Stimulated activated CD4-positive, alpha-beta T cell treated with anti-CD3 and anti-CD28 coated beads, TNF-alpha, amount 100 ng/mL, for 4 hours (primary cell): ENCODE measurements around the gene FBH1.
"Not testable (repeated sequence)": the region's sequence is repeated elsewhere in the genome, so short reads cannot be mapped to it uniquely, and the experiment has no call there.

Experiments used
- DNase-seq, 3 experiments: peaks; one replicate each; pipeline ENCODE4 v3.0.0-alpha.2; 2020; ENCODE audit warnings: low read depth in 3 of 3

FBH1 gene

GRCh38 chr10:5889624-5890451 lies at the start of gene FBH1, which contains the start of gene ANKRD16:
Gene FBH1, plus strand, starts transcription at chr10:5890243. Its CDS starts 103 bp downstream, at chr10:5890346.
Gene ANKRD16, minus strand, starts transcription at chr10:5889893. Its CDS starts 539 bp downstream, at chr10:5889354.
- peak; percentile 95 to 97 (median 97) for DNase-seq

GRCh38 chr10:5840314-5841307 lies 49.4 kb upstream of the FBH1 start:
- DNase-seq, result no peak

GRCh38 chr10:5841965-5842364 lies 48.1 kb upstream of the FBH1 start:
- no peak for DNase-seq

GRCh38 chr10:5843686-5844344 lies 46.2 kb upstream of the FBH1 start:
- no peak for DNase-seq

GRCh38 chr10:5844345-5845055 lies 45.5 kb upstream of the FBH1 start:
- DNase-seq, result no peak

- DNase-seq, result not testable (repeated sequence)
Measured at GRCh38 chr10:5846667-5847066, 43.4 kb upstream of the FBH1 start.

- no peak for DNase-seq
Measured at GRCh38 chr10:5854131-5854475, 35.9 kb upstream of the FBH1 start.

- no peak for DNase-seq
Measured at GRCh38 chr10:5855979-5856700, 33.9 kb upstream of the FBH1 start.

- DNase-seq, result no peak
Measured at GRCh38 chr10:5856701-5857004, 33.4 kb upstream of the FBH1 start.

GRCh38 chr10:5858811-5859210 lies 31.2 kb upstream of the FBH1 start:
- no peak for DNase-seq

- DNase-seq, result no peak
Measured at GRCh38 chr10:5860066-5860465, 30.0 kb upstream of the FBH1 start.

GRCh38 chr10:5862360-5862961 lies 27.6 kb upstream of the FBH1 start:
- no peak for DNase-seq

GRCh38 chr10:5862981-5863685 lies 26.9 kb upstream of the FBH1 start:
- not testable (repeated sequence) for DNase-seq

- DNase-seq, result not testable (repeated sequence)
Measured at GRCh38 chr10:5866451-5867081, 23.5 kb upstream of the FBH1 start.

- DNase-seq, result not testable (repeated sequence)
Measured at GRCh38 chr10:5867091-5867615, 22.9 kb upstream of the FBH1 start.

GRCh38 chr10:5868383-5868782 lies 21.7 kb upstream of the FBH1 start:
- DNase-seq, result not testable (repeated sequence)

GRCh38 chr10:5869156-5869555 lies 20.9 kb upstream of the FBH1 start:
- DNase-seq, result no peak

- DNase-seq, result no peak
Measured at GRCh38 chr10:5871596-5871995, 18.4 kb upstream of the FBH1 start.

- DNase-seq, result peak; percentile 34 to 51 (median 49)
Measured at GRCh38 chr10:5873515-5873995, 16.5 kb upstream of the FBH1 start.
